Measurements from ENCODE around the gene AMOTL2.

The AMOTL2 gene

GRCh38 chr3:134378818-134379217 lies 4.6 kb upstream of the AMOTL2 start:
- no peak for DNase-seq (ENCODE audit: low read depth)

DNA sequence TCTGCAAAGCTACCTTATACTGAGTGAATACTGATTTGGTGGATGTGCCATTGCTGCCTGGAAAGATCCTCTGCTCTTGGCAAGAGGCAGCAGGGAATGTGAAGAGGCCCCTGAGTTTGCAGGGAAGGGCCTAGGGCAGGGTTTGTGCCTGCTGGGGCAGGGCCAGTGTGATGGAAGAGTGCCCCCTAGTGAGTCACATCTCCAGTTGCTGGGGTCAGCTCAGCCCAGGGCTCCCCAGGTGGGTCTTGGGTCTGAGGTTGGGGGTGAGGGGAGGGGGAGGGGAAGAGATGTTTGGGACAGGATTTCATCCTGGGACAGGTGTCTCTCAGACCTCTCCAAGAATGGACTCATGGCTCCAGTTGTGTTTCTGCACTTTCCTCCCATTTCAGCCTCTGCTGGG lies 4.1 kb upstream of the AMOTL2 start:
- DNase-seq (ENCODE audit: low read depth): no peak

- DNase-seq (ENCODE audit: low read depth): no peak
Observed at GRCh38 chr3:134377896-134378295, 3.6 kb upstream of the AMOTL2 start.

- DNase-seq (ENCODE audit: low read depth): no peak
Observed at GRCh38 chr3:134376786-134377426, 2.7 kb upstream of the AMOTL2 start.

DNA sequence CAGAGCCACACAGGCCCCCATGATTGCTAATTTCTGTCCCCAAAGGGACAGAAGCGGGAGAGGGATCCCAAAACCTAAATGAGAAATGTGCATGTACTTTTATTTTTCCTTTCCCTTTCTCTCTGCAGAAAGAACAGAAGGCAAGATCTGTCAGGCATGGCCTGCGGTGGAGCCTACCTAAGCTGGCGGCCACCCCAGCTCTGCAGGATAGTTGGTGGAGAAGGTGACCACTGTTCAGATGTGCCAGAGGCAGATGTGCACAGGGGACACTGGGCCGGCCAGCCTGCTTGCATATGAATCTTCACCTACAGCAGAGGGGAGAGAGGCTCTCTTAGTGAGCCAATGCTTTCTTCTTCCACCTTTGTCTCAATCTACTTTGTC lies 2.1 kb upstream of the AMOTL2 start:
- no peak for DNase-seq (ENCODE audit: low read depth)

GRCh38 chr3:134375582-134376384 lies 1.5 kb upstream of the AMOTL2 start:
- no peak for DNase-seq (ENCODE audit: low read depth)

GRCh38 chr3:134374791-134375581 lies 739 bp upstream of the AMOTL2 start:
- no peak for DNase-seq (ENCODE audit: low read depth)

DNA sequence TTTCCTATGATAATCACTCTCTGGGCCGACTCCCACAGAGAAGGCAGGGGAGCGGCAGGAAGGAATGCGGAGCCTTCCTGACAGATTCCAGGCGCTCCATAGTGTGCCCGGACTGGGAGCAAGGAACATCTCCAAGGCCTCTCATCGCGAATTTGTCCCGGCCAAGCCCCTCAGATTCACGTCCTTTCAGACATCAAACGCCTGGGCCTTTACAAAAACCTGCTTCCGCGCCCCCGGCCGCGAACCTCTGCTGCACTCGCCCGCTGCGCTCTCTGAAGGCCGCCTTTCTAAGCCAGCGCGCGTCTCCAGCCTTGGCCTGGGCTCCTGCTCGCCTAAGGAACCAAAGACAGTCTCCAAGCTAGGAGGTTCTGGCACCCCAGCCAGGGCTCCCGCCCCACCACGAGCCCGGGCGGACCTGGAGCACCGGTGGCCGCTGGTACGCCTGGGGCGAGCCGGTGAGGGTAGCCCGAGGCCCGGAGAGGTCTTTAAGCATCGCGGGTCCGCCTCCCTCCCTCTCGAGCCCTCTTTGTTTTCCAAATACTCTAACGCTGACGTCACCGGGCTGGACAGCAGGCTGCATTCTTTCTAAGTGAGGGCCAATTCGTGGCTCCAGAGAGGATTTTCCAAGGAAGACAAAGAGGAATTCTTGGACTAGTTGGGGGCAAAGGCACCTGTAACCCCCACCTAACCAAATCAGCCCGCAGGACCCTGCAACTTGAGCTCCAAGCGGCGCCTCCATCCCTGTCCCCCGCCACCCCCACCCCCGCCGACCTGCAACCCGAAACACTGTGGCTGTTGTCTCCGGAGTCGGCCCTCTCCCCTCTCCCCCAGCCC lies 759 bp downstream of the AMOTL2 start:
- DNase-seq (ENCODE audit: low read depth): peak; percentile 80

- DNase-seq (ENCODE audit: low read depth): no peak
Observed at GRCh38 chr3:134372396-134373270, 1.6 kb downstream of the AMOTL2 start.

GRCh38 chr3:134371542-134372324 lies 2.5 kb downstream of the AMOTL2 start:
- DNase-seq (ENCODE audit: low read depth): no peak

DNA sequence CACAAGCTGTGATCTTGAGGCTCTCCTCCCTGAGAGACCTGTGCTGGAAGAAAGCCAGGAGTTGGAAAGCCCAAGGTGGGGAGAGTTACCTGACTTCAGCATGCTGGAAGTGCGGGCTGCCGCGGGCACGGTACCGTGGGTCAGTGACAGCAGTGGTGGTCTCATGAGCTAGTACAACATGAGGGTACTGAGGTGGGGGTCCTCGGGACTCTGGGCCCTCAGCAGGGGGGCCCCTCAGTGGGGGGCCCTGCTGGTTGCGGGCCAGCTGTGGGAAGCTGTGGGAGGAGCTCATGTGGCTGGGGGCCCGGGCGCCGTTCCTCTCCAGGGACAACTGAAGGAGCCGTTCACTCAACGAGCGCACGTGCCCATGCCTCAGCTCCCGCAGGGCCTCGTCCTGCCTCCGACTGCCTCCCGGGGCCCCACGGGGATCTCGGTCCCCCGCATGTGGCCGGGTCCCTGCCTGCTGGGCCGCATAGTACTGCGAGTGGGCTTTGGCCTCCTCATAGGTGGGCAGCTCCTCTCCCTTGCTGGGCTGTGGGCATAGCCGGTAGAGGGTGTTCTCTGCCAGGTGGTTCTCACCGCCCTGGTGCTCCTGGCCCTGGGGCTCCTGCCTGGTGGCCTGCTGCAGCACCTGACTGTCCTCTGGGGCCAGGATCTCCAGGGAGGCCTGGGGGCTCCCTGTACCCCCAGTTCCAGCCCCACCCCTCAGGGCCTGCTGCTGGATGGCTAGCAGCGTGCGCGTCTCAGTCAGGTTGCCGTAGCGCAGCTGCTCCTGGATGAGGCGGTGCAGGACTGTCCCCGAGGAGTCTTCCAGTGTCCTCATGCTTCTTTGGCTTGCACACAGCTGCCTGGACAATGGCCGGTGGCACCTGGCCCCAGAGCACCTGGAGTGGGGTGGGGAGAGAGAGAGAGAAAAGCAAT lies 3.4 kb downstream of the AMOTL2 start:
- DNase-seq (ENCODE audit: low read depth): no peak

- DNase-seq (ENCODE audit: low read depth): no peak
Observed at GRCh38 chr3:134369861-134370596, 4.2 kb downstream of the AMOTL2 start.

DNA sequence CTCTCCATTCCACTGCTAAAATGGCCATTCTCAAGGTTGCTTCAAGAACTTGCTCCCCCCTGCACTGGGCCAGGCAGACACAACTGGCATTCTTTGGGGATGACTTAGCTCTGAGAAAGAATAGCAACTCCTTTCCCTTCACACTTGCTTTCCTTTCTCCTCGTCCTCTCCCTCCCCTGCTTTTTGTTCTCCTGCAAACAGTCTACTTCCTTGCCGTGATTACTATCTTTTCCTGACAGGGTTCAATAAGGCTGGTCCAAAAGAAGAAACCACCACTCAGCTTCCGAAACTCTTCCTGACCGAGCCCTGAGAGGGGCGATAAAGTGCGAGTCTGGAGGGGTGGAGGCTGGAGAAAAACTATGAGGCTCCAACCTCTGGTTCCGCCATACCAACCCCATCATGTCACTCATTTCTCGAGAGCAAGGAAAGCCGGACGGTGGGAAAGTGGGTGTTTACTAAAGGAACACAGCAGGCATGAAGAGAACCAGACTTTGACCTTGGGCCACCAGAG lies 5.0 kb downstream of the AMOTL2 start:
- no peak for DNase-seq (ENCODE audit: low read depth)

GRCh38 chr3:134368751-134369105 lies 5.5 kb downstream of the AMOTL2 start:
- DNase-seq (ENCODE audit: low read depth): no peak

- no peak for DNase-seq (ENCODE audit: low read depth)
Observed at GRCh38 chr3:134367869-134368750, 6.1 kb downstream of the AMOTL2 start.

- DNase-seq (ENCODE audit: low read depth): no peak
Observed at GRCh38 chr3:134366928-134367811, 7.1 kb downstream of the AMOTL2 start.

All from HS-5 (cell line).